DND-41 (cell line): ENCODE data around the gene XXYLT1.
"Not testable (repeated sequence)": the region's sequence is repeated elsewhere in the genome, so short reads cannot be mapped to it uniquely, and the experiment has no call there.

Experiments used
- ATAC-seq: fragments of 200-7000 bp; cut with Tn5 transposase; 3 replicates; pipeline ENCODE4 v1.9.1; 2021; ENCODE audit warnings: low read depth; ENCODE audit not compliant: insufficient read depth
- DNase-seq: peaks from one replicate; pipeline ENCODE4 v3.0.0-alpha.2; 2020
- H2AFZ ChIP-seq: 2 replicates; pipeline ENCODE4 v1.6.0; 2012; ENCODE audit warnings: low read depth, low read length
- H3K27ac ChIP-seq: 2 replicates; pipeline ENCODE4 v1.5.1; 2012; ENCODE audit warnings: low read length, inconsistent platforms
- H3K27me3 ChIP-seq: fragments of 200-600 bp; sonication (generic); 2 replicates; pipeline ENCODE4 v1.6.0; 2012; ENCODE audit warnings: low read length, mild to moderate bottlenecking, inconsistent platforms; ENCODE audit not compliant: insufficient read depth, poor library complexity
- H3K36me3 ChIP-seq: 2 replicates; pipeline ENCODE4 v1.5.1; 2012; ENCODE audit warnings: low read length, inconsistent platforms; ENCODE audit not compliant: insufficient read depth
- H3K4me1 ChIP-seq: 2 replicates; pipeline ENCODE4 v1.5.1; 2012; ENCODE audit warnings: mild to moderate bottlenecking, low read length; ENCODE audit not compliant: insufficient read depth
- H3K4me2 ChIP-seq: 2 replicates; pipeline ENCODE4 v1.6.0; 2012; ENCODE audit warnings: mild to moderate bottlenecking, moderate library complexity, low read length, inconsistent platforms; ENCODE audit not compliant: insufficient read depth
- H3K4me3 ChIP-seq, 2 experiments: fragments of 200-600 bp in 1 of 2; shearing (Covaris generic) in 1 of 2; 2 replicates each; pipeline ENCODE4 v1.5.1; 2012 to 2016; ENCODE audit warnings: inconsistent platforms in 2 of 2, low read length in 2 of 2, mild to moderate bottlenecking in 2 of 2, low read depth in 1 of 2, moderate library complexity in 1 of 2
- H3K79me2 ChIP-seq: 2 replicates; pipeline ENCODE4 v1.6.0; 2012; ENCODE audit warnings: low read length, inconsistent platforms; ENCODE audit not compliant: insufficient read depth
- H3K9ac ChIP-seq: 2 replicates; pipeline ENCODE4 v1.6.0; 2012; ENCODE audit warnings: low read depth, mild to moderate bottlenecking, inconsistent platforms, low read length, moderate library complexity
- H3K9me3 ChIP-seq: 2 replicates; pipeline ENCODE4 v1.5.1; 2012; ENCODE audit warnings: low read length, moderate library complexity, mild to moderate bottlenecking, inconsistent platforms; ENCODE audit not compliant: insufficient read depth, severe bottlenecking
- H4K20me1 ChIP-seq: 2 replicates; pipeline ENCODE4 v1.6.0; 2012; ENCODE audit warnings: low read length; ENCODE audit not compliant: insufficient read depth
- EZH2 ChIP-seq: IDR thresholded peaks from 3 replicates; pipeline ENCODE4 v1.6.1; 2012; ENCODE audit warnings: borderline replicate concordance, low read depth, mild to moderate bottlenecking, moderate library complexity, low read length, inconsistent platforms; ENCODE audit not compliant: severe bottlenecking
- TF ChIP-seq, protein P1 (sequence below): IDR thresholded peaks from 2 replicates; pipeline ENCODE4 v1.5.1; 2012; ENCODE audit warnings: borderline replicate concordance, low read length, moderate library complexity, mild to moderate bottlenecking; ENCODE audit not compliant: poor library complexity, severe bottlenecking; ENCODE audit errors: extremely low read depth

The XXYLT1 gene

DNA sequence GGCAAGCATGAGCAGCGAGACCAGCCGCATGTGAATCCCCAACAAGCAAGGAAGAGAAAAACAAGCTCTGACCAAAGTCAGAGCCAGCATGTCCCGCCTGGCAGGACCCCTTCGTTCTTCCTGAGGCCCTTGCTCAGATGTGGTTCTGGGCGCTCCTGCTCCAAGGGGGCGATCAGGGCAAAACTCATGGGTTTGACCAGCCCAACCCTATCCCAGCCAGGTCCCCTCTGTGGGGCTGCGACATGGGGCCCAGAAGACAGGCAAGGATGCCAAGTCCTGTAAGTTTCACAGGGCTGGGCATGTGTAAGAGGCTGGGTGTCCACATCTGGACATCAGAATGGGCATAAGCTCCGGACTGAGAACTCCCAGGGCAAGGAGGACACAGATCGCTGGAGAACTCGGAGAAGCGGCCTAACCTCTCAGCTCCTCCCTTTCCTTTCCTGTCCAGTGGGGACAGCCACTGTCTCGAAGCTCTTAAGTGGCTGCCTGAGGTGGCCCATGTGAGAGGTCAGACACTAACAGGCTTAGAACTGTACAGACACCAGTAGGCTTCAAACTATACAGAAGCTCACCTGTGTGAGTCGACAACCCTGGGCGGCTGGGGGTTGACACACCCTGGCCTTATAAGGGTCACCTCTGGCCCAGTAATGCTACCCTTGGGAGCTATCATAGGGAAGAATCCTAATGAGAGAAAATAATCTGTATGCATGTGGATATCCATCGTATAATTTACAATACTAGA lies 48.9 kb downstream of the XXYLT1 start:
- Histone ChIP-seq H3K4me3 (no peak overlapping the region), H3K9me3 (peaks cover 4% of the 10 kb centered on the region), H3K4me2 (no peak overlapping the region), H4K20me1 (peaks cover 9% of the 10 kb centered on the region; the same call in 1 of the 2 replicates), H3K79me2 (peaks cover 3% of the 10 kb centered on the region; the same call in 1 of the 2 replicates), H3K27me3 (no peaks in the 10 kb centered on the region), H3K4me1 (no peaks in the 10 kb centered on the region), H3K36me3 (peaks cover 32% of the 10 kb centered on the region), H3K27ac (no peak overlapping the region), H2AFZ (no peak overlapping the region), H3K9ac (no peak overlapping the region)
- ATAC-seq (no peak), DNase-seq (no peak)
- TF ChIP-seq, protein P1, sequence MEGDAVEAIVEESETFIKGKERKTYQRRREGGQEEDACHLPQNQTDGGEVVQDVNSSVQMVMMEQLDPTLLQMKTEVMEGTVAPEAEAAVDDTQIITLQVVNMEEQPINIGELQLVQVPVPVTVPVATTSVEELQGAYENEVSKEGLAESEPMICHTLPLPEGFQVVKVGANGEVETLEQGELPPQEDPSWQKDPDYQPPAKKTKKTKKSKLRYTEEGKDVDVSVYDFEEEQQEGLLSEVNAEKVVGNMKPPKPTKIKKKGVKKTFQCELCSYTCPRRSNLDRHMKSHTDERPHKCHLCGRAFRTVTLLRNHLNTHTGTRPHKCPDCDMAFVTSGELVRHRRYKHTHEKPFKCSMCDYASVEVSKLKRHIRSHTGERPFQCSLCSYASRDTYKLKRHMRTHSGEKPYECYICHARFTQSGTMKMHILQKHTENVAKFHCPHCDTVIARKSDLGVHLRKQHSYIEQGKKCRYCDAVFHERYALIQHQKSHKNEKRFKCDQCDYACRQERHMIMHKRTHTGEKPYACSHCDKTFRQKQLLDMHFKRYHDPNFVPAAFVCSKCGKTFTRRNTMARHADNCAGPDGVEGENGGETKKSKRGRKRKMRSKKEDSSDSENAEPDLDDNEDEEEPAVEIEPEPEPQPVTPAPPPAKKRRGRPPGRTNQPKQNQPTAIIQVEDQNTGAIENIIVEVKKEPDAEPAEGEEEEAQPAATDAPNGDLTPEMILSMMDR = no peak
- TF ChIP-seq EZH2 = no peak

DNA sequence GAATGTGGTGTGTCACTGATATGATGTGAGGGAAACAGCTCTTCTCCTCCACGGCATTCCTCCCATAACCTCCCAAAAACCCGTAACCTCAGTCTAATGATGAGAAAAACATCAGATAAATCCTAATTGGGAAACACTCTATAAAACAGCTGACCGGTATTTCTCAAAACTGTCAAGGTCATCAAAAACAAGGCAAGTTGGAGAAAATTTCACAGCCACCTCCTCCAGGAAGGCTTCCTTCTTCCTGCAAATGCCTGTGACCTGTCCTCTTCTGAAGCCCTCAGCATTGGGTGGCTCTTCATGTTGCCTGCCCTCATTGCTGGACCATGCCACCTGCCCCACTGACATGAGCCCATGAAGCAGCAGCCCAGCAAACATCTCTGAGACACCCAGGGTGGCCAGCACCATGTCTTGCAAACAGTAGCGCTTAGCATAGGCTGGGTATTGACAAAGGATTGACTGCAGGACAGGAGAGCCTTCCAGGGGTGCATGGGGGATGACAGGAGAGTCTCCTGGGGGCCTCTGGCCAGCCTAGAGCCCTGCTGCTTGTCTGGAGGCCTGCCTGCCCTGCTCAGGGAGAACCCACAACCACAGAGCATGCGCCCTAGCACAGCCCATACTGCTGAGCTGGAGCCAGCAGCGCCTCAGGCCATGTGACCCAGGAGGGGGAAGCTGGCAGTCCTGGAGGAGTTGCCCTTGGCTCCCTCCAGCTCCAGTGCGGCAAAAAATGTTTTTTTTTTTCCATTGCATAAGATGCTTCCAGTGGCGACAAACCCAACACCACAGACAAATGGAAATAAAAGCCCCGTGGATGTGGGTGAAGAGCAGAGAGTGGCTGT lies 49.7 kb downstream of the XXYLT1 start:
- ATAC-seq = peak; percentile 42; the same call in 2 of the 3 replicates
- Histone ChIP-seq H3K36me3 (peaks cover 26% of the 10 kb centered on the region), H3K79me2 (peaks cover 3% of the 10 kb centered on the region; the same call in 1 of the 2 replicates), H3K9ac (no peak overlapping the region), H3K4me1 (no peaks in the 10 kb centered on the region), H4K20me1 (peaks cover 3% of the 10 kb centered on the region; the same call in 1 of the 2 replicates), H3K4me2 (no peak overlapping the region), H3K27me3 (no peaks in the 10 kb centered on the region), H2AFZ (no peak overlapping the region), H3K9me3 (peaks cover 4% of the 10 kb centered on the region), H3K27ac (no peak overlapping the region), H3K4me3 (no peak overlapping the region)
- no peak for DNase-seq
- TF ChIP-seq, protein P1 = no peak
- TF ChIP-seq EZH2 = no peak

DNA sequence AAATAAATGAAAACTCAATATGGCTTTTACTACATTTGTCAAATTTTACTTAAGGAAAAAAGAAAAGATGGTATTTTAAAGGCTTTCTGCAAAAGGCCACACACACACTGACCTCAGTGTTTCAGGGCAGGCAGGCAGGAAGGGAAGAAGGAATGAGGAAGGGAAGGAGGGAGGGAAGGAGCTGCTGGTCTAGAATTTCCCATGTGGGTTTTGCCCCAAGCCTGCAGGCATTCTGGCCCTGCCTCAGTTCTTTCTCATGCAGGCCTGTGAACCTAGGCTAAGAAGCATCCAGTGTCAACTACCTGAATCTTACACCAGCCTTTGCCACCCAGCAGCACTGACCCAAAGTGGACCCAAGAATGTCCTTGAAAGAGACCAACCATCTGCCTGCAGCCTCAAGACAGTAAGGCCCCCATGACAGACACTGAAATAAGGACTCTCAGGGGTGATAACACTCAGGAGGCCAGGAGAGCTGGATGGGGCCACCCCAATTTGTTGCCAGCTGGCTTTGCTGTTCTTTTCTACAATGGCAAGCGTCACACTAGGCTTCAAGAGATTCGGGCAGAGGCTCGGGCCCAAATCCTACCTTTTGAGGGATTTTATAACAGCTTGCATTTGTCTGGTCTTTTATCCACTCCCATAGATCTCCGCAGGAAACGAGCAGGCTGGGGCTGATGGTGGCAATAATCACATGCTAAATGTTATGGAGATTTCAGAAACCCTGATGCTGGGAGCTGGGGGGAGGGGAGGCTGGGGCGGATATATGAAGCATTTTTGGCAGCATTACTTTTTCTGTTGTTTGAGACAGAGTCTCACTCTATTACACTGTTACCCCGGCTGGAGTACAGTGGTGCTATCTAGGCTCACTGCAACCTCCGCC lies 51.4 kb downstream of the XXYLT1 start:
- DNase-seq = no peak
- no peak overlapping the region for H3K9ac ChIP-seq
- H3K9me3 ChIP-seq = peaks cover 4% of the 10 kb centered on the region
- no peak overlapping the region for H2AFZ ChIP-seq
- H3K4me2 ChIP-seq = no peak overlapping the region
- H4K20me1 ChIP-seq = no peaks in the 10 kb centered on the region; the same call in 1 of the 2 replicates
- ATAC-seq = no peak
- H3K79me2 ChIP-seq = peaks cover 3% of the 10 kb centered on the region; the same call in 1 of the 2 replicates
- H3K36me3 ChIP-seq = peaks cover 11% of the 10 kb centered on the region; the same call in 1 of the 2 replicates
- no peak overlapping the region for H3K4me3 ChIP-seq
- no peak overlapping the region for H3K27ac ChIP-seq
- H3K27me3 ChIP-seq = no peaks in the 10 kb centered on the region
- no peaks in the 10 kb centered on the region for H3K4me1 ChIP-seq
- TF ChIP-seq EZH2 = no peak
- TF ChIP-seq, protein P1 = no peak

DNA sequence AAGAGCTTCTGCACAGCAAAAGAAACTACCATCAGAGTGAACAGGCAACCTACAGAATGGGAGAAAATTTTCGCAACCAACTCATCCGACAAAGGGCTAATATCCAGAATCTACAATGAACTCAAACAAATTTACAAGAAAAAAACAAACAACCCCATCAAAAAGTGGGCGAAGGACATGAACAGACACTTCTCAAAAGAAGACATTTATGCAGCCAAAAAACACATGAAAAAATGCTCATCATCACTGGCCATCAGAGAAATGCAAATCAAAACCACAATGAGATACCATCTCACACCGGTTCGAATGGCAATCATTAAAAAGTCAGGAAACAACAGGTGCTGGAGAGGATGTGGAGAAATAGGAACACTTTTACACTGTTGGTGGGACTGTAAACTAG lies 52.6 kb downstream of the XXYLT1 start:
- not testable (repeated sequence) for H3K27me3 ChIP-seq, H2AFZ ChIP-seq, H3K79me2 ChIP-seq, ATAC-seq, H4K20me1 ChIP-seq, H3K27ac ChIP-seq, H3K9me3 ChIP-seq, H3K4me2 ChIP-seq, H3K4me3 ChIP-seq, H3K9ac ChIP-seq, H3K4me1 ChIP-seq, H3K36me3 ChIP-seq, DNase-seq

DNA sequence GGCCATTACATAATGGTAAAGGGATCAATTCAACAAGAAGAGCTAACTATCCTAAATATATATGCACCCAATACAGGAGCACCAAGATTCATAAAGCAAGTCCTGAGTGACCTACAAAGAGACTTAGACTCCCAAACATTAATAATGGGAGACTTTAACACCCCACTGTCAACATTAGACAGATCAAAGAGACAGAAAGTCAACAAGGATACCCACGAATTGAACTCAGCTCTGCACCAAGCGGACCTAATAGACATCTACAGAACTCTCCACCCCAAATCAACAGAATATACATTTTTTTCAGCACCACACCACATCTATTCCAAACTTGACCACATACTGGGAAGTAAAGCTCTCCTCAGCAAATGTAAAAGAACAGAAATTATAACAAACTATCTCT lies 55.4 kb downstream of the XXYLT1 start:
- not testable (repeated sequence) for H3K79me2 ChIP-seq, H3K9me3 ChIP-seq, DNase-seq, H3K27ac ChIP-seq, ATAC-seq, H3K27me3 ChIP-seq, H3K4me1 ChIP-seq, H3K4me2 ChIP-seq, H2AFZ ChIP-seq, H3K36me3 ChIP-seq, H3K9ac ChIP-seq, H3K4me3 ChIP-seq
- H4K20me1 ChIP-seq = peaks cover 23% of the 10 kb centered on the region; the same call in 1 of the 2 replicates
